ENCODE data around the gene TRMT11. TPM values are rescaled to one million over a fixed set of nuclear protein-coding genes. Genes with fewer than 3 reads are reported as not detected.
"Not testable (repeated sequence)": the region's sequence is repeated elsewhere in the genome, so short reads cannot be mapped to it uniquely, and the experiment has no call there.

TRMT11 gene
- total RNA-seq, 6 donors from 2014 or later: 13.8 to 66.0 (median 25.5) TPM

DNA sequence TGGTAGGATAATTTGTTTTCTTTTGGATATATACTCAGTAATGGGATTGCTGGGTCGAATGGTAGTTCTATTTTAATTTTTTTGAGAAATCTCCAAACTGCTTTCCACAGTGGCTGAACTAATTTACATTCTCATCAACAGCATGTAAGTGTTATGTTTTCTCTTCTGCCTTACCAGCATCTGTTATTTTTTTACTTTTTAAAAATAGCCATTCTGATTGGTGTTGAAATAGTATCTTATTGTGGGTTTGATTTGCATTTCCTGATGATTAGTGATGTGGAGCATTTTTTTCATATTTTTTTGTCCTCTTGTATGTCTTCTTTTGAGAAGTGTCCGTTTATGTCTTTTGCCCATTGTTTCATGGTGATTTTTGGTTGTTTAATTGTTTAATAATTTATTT, 17.8 kb upstream of the TRMT11 start:
- Histone ChIP-seq H3K9me3 (no peaks in the 10 kb centered on the region), H3K4me1 (peaks cover 0 to 6% (median 0%) of the 10 kb centered on the region in 4 donors), H3K27ac (no peak overlapping the region), H3K4me3 (no peak overlapping the region), H3K27me3 (no peaks in the 10 kb centered on the region), H3K36me3 (peaks cover 0 to 17% (median 1%) of the 10 kb centered on the region in 4 donors)
- ATAC-seq (ENCODE audit: low FRiP score in 2 of 2) (no peak), DNase-seq (no peak)
- no peak for TF ChIP-seq EP300 (IDR thresholded peaks at IDR 0.05)
- TF ChIP-seq POLR2A (IDR thresholded peaks at IDR 0.05): no peak
- no peak for TF ChIP-seq POLR2AphosphoS5 (IDR thresholded peaks at IDR 0.05)
- WGBS, 2 donors: 91 to 94% methylated on average over 2 of the region's 2 CpGs

DNA sequence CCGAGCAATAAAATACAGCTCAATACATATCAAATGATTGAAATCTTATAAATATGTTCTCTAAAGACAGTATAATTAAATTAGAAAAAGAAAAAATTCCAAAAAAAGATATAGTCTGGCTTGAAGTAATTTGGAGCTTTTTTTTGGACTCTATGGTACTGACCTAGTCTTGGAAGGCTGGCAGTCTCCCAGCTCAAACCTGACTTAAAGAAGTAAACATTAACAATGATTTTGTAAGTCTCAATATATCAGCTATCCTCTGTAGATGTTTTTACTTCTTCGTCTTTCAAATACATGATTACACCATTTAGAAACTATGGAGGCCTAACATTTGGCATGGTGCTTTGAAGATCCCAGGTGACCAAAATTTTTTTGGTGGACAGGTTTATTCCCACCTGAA, 15.6 kb upstream of the TRMT11 start:
- no peak overlapping the region for H3K4me3 ChIP-seq
- ATAC-seq (ENCODE audit: low FRiP score in 2 of 2) (no peak), DNase-seq (no peak)
- H3K36me3 ChIP-seq: peaks cover 0 to 29% (median 5%) of the 10 kb centered on the region in 4 donors
- 0 to 89% methylated on average over 2 of the region's 2 CpGs for WGBS, 2 donors
- no peaks in the 10 kb centered on the region for H3K27me3 ChIP-seq
- H3K4me1 ChIP-seq: no peaks in the 10 kb centered on the region
- H3K27ac ChIP-seq: no peak overlapping the region
- no peaks in the 10 kb centered on the region for H3K9me3 ChIP-seq
- TF ChIP-seq POLR2A (IDR thresholded peaks at IDR 0.05): no peak
- no peak for TF ChIP-seq POLR2AphosphoS5 (IDR thresholded peaks at IDR 0.05)
- no peak for TF ChIP-seq EP300 (IDR thresholded peaks at IDR 0.05)
- TF ChIP-seq, protein P1, sequence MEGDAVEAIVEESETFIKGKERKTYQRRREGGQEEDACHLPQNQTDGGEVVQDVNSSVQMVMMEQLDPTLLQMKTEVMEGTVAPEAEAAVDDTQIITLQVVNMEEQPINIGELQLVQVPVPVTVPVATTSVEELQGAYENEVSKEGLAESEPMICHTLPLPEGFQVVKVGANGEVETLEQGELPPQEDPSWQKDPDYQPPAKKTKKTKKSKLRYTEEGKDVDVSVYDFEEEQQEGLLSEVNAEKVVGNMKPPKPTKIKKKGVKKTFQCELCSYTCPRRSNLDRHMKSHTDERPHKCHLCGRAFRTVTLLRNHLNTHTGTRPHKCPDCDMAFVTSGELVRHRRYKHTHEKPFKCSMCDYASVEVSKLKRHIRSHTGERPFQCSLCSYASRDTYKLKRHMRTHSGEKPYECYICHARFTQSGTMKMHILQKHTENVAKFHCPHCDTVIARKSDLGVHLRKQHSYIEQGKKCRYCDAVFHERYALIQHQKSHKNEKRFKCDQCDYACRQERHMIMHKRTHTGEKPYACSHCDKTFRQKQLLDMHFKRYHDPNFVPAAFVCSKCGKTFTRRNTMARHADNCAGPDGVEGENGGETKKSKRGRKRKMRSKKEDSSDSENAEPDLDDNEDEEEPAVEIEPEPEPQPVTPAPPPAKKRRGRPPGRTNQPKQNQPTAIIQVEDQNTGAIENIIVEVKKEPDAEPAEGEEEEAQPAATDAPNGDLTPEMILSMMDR (IDR thresholded peaks at IDR 0.05): no peak

DNA sequence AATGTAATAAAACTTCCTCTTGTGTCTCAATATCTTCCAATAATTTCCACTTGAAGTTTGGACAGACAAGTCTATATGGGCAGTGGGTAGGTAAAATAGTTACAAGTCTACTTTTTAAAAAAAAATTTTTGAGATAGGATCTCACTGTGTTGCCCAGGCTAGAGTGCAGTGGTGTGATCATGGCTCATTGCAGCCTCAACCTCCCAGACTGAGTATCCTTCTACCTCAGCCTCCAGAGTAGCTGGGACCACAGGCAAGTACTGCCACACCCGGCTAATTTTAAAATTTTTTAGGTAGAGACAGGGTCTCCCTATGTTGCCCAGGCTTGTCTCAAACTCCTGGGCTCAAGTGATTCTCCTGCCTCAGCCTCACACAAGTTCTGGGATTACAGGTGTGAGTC, 13.9 kb upstream of the TRMT11 start:
- peak in 1 of 2 donors; percentile 49 for ATAC-seq (ENCODE audit: low FRiP score in 2 of 2)
- WGBS, 2 donors: 89 to 95% methylated on average over 1 of the region's 1 CpG
- H3K36me3 ChIP-seq: peaks cover 0 to 28% (median 5%) of the 10 kb centered on the region in 4 donors
- H3K27ac ChIP-seq, H3K4me3 ChIP-seq, H3K9me3 ChIP-seq, H3K4me1 ChIP-seq, DNase-seq, H3K27me3 ChIP-seq: not testable (repeated sequence)

DNA sequence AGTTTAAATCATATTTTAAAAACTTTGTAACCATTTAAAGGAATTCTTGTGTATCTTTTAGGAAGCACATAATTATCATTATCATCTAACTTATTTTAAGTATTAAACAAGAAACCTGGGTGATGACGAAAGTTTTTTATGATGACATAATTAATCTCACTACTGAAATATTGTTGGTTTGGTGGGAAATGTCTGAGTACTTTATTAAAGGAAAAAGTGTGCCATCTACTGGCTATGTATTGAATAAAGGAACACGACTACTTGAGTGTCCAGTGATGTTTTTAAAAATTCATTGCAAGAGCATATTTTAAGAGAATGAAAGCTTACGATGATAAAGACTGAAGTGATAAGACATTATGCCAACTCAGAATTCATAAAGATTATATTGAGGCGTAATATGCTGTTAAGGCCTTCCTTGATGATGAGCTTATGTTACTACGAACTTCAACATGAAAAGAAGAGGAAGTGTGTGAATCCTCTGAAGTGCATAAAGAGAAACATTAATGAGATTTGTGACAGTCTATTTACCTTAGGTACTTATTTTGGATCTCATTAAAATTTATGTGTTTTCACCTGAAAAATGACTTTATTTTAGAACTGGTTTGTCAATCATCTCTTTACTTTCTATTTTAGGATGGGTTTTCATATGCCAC, 12.0 kb upstream of the TRMT11 start:
- Histone ChIP-seq H3K36me3 (peaks cover 0 to 26% (median 4%) of the 10 kb centered on the region in 4 donors), H3K27ac (no peak overlapping the region), H3K4me1 (no peaks in the 10 kb centered on the region), H3K27me3 (no peaks in the 10 kb centered on the region), H3K9me3 (no peaks in the 10 kb centered on the region), H3K4me3 (no peak overlapping the region)
- no peak for TF ChIP-seq EP300 (IDR thresholded peaks at IDR 0.05)
- TF ChIP-seq, protein P1 (IDR thresholded peaks at IDR 0.05): peak; percentile 33 to 60 (median 49)
- WGBS, 2 donors: 36 to 42% methylated on average over 5 of the region's 5 CpGs
- ATAC-seq (ENCODE audit: low FRiP score in 2 of 2): peak in 1 of 2 donors; percentile 82
- no peak for DNase-seq

DNA sequence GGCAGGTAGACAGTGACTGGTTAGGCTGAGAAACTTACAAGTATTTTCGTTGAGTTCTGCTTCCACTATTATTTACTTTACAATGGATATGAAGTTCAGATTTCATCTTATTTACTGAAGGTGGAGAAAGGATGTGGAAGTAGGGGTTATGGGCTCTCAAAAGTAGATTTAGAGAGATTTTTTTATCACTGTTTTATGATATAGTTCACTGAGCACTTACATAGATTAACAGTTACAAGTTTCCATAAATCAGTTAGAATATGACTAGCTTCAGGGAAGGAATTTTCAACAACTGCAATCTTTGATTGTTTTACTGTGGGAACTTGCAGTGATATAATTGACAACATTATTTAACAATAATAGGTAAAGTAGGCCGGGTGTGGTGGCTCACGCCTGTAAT, 7.2 kb upstream of the TRMT11 start:
- Histone ChIP-seq H3K4me1 (peaks cover 0 to 4% (median 0%) of the 10 kb centered on the region in 4 donors), H3K36me3 (peaks cover 0 to 28% (median 4%) of the 10 kb centered on the region in 4 donors), H3K27ac (no peak overlapping the region), H3K4me3 (no peak overlapping the region), H3K27me3 (no peaks in the 10 kb centered on the region), H3K9me3 (no peaks in the 10 kb centered on the region)
- ATAC-seq (ENCODE audit: low FRiP score in 2 of 2) (no peak), DNase-seq (no peak)
- WGBS, 2 donors: 86 to 95% methylated on average over 3 of the region's 3 CpGs
- no peak for TF ChIP-seq EP300 (IDR thresholded peaks at IDR 0.05)

DNA sequence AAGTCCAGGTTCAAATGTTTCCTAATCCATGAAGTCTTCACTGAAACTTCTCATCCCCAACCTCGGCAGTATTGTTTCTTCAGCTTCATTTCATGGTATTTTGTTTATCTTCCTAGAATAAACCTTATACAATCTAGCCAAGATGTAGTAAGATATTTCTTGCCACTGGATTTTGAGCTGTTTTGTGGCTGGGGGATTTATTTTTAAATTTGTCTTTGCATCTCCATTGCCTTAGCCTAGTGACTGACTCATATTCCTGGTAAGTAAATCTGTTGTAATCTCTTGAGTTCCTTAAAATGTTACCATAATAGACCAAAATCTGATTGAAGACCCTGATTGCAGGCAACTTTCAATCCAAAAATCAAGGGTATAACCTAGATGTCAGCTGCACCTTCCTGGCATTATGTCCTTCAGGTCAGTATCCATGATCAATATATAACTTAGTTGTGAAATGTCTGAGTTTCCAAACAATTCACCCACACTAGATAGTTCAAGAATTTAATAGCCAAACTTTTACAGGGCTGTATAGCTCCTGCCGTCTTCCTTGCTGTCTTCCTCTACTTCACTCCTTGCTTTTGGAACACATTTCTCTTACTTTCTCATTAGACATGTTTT, 4.7 kb upstream of the TRMT11 start:
- WGBS, 2 donors: 92 to 93% methylated on average over 2 of the region's 2 CpGs
- no peak overlapping the region for H3K27ac ChIP-seq

More for the DNA sequence above, 4.7 kb upstream of the TRMT11 start:
- no peak for ATAC-seq (ENCODE audit: low FRiP score in 2 of 2)
- Histone ChIP-seq H3K27me3 (no peaks in the 10 kb centered on the region), H3K4me1 (peaks cover 7 to 14% (median 10%) of the 10 kb centered on the region in 4 donors), H3K36me3 (peaks cover 0 to 17% (median 0%) of the 10 kb centered on the region in 4 donors), H3K9me3 (no peaks in the 10 kb centered on the region), H3K4me3 (no peak overlapping the region)
- DNase-seq: no peak
- TF ChIP-seq POLR2A (IDR thresholded peaks at IDR 0.05) (no peak), POLR2AphosphoS5 (IDR thresholded peaks at IDR 0.05) (no peak)
- TF ChIP-seq, protein P1 (IDR thresholded peaks at IDR 0.05): no peak
